Mucosa of gallbladder (tissue), 1 donor: ENCODE data around the gene RHBDF2. TPM values are rescaled to one million over a fixed set of nuclear protein-coding genes. Genes with fewer than 3 reads are reported as not detected.

ENCODE experiments used
- DNase-seq: peaks from one replicate; pipeline ENCODE4 v3.0.0-alpha.2; 2020; ENCODE audit warnings: low spot score
- total RNA-seq: library from RNA; stranded (reverse); gene quantifications from one replicate; pipeline ENCODE4 v1.2.1, GENCODE V29; 2021
- donor health status: DM: no; HTN: no; CAD: no.

The RHBDF2 gene
- total RNA-seq, 1 donor from 2014 or later, result 48.8 TPM

GRCh38 chr17:76480632-76481031 is 20.6 kb downstream of the RHBDF2 start:
- no peak for DNase-seq

- no peak for DNase-seq
Measured at GRCh38 chr17:76479515-76480060, 21.6 kb downstream of the RHBDF2 start.

GRCh38 chr17:76478730-76479514 is 22.3 kb downstream of the RHBDF2 start:
- DNase-seq, result no peak

DNA sequence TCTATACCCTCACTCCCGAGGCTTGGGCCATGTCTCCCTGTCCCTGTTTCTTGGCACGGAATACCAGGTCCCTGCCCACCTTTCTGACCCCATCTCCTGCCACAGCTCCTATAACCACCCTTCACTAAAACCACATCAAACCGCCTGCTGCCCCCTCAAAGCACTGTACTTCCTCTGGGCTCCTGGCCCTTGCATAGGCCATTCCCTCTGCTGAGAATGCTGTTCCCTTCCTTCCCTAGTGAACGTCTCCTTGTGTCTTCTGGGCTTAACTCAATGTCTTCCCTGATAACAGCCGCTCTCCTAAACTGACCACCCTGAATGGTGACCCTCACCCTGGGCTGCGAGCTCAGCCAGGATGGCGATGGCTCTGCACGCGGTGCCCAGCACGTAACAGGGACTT is 23.1 kb downstream of the RHBDF2 start:
- DNase-seq, result no peak

DNA sequence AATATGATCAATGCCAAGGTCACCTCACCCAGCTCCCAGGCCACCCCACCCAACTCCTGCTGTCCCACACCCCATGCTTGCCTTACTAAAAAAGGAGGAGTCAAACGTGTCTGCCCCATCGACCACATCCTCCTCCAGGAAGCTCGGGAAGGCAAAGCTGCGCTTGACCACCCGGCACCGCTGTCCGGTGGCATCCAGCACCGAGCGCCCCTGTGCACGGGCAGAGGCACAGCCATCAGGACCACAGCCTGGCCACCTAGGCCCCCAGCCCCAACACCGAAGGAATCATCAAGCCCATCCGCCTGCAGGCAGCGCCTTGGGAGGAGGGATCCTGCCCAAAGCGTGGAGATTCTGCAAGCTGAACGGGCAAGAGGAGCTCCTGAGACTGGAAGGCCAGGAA is 23.6 kb downstream of the RHBDF2 start:
- DNase-seq, result no peak

DNA sequence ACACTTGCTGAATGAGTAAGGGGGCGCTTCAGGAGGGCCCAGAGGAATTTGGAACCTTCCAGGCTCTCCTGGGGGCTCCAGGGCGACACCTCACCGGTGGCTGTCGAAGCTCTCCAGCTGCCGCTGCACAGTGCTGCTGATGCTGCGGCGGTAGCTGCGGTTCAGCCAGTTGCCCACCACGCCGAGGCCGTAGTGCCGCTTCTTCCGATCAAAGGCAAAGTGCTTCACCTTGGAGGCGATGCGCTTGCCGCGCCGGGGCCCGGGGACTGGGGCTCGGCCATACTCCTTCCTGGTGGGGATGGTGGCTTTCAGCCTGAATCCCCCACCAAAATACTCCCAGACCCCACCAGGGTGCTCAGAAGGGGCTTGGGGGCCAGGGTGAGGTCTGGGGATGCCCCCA is 24.5 kb downstream of the RHBDF2 start:
- DNase-seq, result no peak

- no peak for DNase-seq
Measured at GRCh38 chr17:76475302-76475701, 25.9 kb downstream of the RHBDF2 start.

DNA sequence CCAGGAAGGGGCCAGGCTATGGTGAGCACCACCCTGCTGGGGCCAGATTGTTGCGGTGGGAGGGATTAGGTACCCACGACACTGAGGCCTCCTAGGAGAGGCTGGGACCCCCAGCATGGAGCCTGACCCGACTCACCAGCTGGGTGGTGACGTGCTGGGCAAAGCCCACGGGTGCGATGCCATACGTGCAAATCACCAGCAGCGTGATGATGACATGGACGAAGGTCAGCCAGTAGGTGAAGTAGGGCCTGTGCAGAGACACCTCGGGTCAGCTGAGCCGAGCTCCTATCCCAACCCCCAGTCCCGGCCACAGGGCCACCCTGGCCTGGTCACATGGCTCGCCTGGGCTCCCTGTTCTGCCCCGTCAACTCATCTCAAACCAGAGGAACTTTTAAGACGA is 26.3 kb downstream of the RHBDF2 start:
- no peak for DNase-seq

DNA sequence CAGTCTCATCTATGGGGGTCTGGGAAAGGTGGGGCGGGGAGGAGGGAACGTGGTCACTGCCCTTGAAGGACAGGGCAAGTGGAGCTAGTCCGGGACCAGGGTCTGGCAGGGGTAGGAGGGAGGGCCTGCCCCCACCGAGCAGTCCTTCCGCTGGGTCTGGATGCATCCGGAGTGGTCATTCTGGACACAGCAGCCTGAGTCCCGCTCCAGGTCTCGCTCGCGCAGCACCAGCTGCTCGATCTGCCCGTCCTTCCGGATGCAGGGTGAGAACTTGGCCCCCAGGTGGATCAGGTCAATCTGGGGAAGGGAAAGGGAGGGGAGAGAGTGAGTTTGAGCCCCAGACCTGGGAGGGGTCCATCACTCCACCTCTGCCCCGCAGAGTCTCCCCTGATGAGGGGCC is 27.0 kb downstream of the RHBDF2 start:
- DNase-seq, result no peak

GRCh38 chr17:76473541-76473985 is 27.7 kb downstream of the RHBDF2 start:
- no peak for DNase-seq

DNA sequence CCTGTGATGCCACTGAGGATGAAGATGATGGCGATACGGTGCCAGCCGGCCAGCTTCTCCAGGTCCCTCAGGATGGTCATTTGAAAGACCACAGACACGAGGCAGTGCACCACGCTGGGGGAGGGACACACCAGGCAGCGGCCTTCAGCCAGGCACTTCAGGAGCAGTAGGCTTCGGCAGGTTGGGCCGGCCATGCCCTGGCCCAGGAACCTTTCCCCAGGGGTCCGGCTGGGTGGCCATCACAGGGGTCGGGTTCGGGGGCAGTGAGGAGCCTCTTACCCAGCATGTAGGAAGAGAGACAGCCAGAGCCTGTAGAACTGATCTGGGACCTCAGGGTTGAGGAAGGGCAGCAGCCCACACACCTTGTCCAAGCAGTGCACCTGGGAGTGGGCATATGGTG is 28.5 kb downstream of the RHBDF2 start:
- no peak for DNase-seq

- DNase-seq, result no peak
Measured at GRCh38 chr17:76472258-76472645, 29.0 kb downstream of the RHBDF2 start.

DNA sequence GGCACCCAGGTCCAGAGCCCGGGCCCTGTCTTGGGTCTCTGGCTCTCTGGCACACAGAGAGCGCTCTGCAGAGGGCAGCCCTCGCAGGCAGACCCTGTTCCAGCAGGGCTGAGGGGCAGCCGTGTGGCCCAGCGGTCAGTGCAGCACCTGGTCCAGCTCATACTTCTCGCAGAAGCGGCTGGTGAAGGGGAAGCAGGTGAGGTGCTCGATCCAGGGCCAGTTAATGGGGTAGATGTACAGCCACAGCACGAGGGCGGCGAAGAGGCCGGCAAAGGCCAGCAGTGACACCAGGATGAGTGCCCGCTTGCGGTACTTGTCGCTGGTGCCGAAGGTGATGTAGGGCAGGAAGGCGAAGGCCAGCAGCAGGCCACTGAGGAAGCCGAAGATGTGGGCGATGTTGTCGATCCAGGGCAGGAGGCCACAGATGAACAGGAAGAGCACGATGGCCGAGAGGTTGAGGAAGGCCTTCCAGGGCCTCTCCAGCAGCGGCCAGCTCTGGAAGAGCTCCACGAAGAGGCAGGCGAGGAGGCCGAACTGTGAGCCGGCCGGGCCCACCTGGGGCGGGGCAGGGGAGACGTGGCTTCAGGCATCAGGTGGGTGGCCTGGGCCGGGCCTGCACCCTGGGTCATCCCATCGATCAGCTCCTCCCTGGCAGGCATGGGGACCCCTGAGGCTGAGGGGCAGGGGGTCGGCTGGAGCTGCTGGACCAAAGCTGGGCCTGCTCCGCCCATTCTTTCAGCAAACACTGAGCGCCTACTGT is 29.5 kb downstream of the RHBDF2 start:
- DNase-seq, result no peak

GRCh38 chr17:76469991-76470739 is 31.1 kb downstream of the RHBDF2 start:
- no peak for DNase-seq

- DNase-seq, result no peak
Measured at GRCh38 chr17:76469076-76469990, 31.9 kb downstream of the RHBDF2 start.

DNA sequence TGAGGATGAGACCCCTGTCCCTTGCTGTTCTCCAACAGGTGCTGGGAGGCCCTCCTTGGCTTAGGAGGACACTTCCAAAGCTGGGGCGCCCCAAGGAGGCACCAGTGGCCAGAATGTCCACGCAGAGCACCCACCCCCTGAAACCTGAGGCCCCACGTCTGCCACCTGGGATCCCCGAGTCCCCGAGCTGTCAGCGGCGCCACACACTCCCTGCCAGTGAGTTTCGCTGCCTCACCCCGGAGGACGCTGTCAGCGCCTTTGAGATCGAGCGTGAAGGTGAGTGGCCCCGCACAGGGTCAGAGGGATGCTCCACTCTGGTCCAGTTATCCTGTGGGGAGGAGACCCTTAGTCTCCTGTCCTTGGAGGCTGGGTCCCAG is 32.6 kb downstream of the RHBDF2 start:
- DNase-seq, result no peak

DNA sequence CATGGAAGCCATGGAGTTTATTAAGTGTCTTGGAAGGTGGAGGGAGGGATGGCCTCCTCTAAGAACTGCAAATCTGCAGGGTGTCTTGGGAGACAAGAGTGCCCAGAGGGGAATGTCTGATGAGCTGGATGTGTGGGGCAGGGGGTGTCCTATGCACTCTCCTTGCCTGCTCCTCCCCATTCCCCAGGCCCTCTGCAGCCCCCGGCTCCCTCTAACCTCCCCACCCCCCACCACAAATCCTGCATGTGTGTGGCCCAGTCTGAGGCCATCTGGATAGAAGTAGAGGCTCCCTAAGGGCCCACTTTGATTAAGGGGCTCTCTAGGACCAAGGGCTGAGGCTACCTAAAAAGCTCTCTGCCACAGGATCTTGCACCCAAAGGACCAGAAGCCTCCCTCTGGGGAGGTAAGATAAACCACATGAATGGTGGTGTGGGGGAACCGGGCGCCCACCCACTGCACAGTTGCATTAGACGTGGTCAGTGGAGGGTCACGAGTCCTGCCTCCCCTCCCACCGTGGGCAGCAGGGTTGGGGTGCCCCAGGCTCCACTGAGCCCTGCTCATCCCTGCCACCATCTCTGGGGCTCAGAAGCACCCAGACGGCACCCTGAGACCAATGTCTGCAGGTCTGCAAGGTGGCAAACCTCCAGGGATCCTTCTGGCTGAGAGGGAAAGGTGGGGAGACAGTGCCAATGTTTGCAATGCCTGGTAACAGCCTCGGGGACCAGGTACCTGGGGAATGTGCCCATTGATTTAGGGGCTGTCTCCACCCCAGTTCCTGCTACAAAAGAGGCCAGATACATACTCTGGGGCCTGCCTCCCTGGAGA is 33.2 kb downstream of the RHBDF2 start:
- DNase-seq, result no peak

DNA sequence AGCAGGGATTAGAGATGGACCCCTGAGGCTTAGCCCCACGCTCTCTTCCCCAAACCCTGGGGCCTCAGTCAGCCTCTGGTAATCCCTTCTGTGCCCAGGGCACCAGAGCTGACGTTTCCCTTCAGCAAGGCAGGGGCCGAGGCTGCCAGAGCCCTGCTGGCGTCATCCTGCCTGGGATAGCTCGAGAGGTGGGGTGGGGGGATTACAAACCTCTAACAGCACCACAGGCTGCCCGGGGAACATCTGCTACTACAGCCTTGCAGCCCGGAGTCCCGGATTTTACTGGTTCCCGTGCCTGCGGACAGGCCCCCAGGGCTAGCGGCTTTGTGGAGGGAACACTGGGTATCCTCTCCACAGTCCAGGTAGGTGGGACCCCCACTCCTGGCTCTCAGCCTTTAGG is 33.9 kb downstream of the RHBDF2 start, which contains the start of gene AANAT:
TSS of gene AANAT (plus strand) at position 238 of the 400 bp plus-strand sequence. CDS start 1,144 bp downstream, outside the sequence.
- no peak for DNase-seq

GRCh38 chr17:76466775-76467130 is 34.5 kb downstream of the RHBDF2 start:
- no peak for DNase-seq
